Ureter (tissue), 1 donor: ENCODE measurements around the gene SNX9. TPM values are rescaled to one million over a fixed set of nuclear protein-coding genes. Genes with fewer than 3 reads are reported as not detected.
"Not testable (repeated sequence)": the region's sequence is repeated elsewhere in the genome, so short reads cannot be mapped to it uniquely, and the experiment has no call there.

ENCODE experiments used
- DNase-seq: peaks from one replicate; pipeline ENCODE4 v3.0.0-alpha.2; 2020; ENCODE audit warnings: low spot score
- total RNA-seq: library from RNA; stranded (reverse); gene quantifications from one replicate; pipeline ENCODE4 v1.2.4, GENCODE V29; 2023
- donor health status: DM: yes; HTN: yes; CAD: no.

The SNX9 gene
- total RNA-seq, 1 donor from 2014 or later = 45.8 TPM

- no peak for DNase-seq
These were observed 131.4 kb downstream of the SNX9 start for GRCh38 chr6:157954150-157955117.

DNA sequence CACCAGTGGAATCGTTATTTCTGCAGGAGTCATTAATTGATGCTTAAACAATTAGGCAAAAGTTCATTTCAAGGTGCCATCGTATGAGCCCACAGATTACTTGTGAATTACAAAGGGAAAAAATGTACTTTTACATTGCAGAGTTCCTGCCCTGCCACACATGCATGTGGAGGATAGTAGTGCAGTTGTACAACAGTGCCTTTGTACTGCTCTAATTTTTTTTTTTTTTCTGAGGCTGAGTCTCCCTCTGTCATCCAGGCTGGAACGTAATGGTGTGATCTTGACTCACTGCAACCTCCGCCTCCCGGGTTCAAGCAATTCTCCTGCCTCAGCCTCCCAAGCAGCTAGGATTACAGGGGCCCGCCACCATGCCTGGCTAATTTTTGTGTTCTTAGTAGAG lies 132.6 kb downstream of the SNX9 start:
- no peak for DNase-seq

GRCh38 chr6:157956171-157956730 lies 133.2 kb downstream of the SNX9 start:
- DNase-seq = no peak

GRCh38 chr6:157959451-157960227 lies 136.6 kb downstream of the SNX9 start:
- DNase-seq = no peak

- DNase-seq = no peak
These were observed 138.2 kb downstream of the SNX9 start for GRCh38 chr6:157961153-157961831.

- no peak for DNase-seq
These were observed 139.0 kb downstream of the SNX9 start for GRCh38 chr6:157961832-157962575.

GRCh38 chr6:157962601-157963302 lies 139.7 kb downstream of the SNX9 start:
- DNase-seq = no peak

DNA sequence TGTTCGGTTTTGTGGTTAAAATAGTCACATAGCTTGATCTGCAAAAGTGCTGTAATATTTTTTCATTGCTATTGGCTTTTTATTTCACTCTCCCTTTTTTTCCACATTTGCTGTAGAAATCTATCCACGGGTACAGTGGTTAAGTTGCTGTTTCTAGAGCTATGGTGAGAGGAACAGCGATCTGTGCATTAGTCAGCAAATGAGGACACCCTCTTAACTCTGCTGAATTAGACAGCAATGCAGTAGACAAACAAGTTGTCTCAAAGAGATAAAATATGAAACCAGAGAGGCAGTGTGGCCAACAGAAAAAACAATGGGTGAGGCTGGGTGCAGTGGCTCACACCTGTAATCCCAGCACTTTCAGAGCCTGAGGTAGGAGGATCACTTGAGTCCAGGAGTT lies 141.1 kb downstream of the SNX9 start:
- no peak for DNase-seq

GRCh38 chr6:157965387-157965786 lies 142.3 kb downstream of the SNX9 start:
- no peak for DNase-seq

DNA sequence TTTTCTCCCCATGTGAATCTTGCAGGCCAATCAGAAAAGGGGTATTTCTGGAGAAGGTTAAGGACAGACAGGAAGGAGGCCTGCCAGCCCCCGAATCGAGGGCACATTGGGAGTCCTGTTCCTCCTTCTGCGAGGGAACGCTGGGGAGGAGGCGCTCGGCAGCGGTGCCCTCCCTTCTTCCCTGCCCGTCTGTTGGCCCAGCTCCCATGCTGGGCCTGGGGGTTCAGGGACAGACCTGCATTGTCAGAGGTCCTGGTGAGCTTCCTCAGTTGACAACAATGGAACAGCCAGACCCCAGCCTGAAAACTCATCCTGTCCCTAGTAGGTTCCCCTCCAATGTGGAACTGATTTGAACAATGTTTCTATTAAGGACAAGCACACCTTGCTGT lies 143.5 kb downstream of the SNX9 start:
- DNase-seq = no peak

DNA sequence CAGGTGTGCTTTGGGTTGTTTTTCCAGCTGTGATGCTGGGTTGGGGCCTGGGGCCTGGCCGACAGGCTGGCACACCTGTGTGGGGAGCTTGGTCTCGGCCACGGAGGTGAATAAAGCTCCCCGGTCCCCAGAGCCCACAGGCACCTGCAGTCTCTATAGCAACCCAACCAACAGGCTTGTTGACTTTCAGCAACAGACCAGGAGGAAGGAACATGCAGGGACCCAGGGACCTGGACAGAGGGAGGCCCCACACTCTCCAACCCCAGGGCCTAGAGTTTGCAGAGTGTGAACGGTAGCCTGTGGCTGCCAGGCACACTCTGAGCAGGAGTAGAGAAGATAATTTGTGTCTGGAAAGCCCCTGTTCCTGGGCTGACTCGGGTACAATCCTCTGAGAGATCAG lies 144.0 kb downstream of the SNX9 start:
- DNase-seq = no peak

DNA sequence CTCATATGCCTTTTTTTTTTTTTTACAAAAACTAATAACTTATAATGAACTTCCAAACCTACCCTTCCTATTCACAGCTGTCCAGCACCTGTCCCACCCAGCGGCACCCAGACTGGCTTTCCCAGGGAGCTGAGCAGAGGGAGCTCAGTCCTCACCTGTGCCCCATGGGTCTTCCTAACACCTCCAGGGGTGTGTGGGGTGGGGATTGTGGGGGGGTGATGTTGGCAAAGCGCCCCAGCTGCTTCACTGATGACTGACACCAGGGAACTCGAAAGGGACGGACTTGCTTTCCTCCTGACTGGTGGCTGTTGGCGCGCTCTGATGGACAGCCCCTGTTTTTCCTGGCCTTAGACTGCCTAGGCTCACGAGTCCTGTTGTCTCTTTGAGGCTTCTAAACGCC lies 144.4 kb downstream of the SNX9 start:
- DNase-seq = no peak

DNA sequence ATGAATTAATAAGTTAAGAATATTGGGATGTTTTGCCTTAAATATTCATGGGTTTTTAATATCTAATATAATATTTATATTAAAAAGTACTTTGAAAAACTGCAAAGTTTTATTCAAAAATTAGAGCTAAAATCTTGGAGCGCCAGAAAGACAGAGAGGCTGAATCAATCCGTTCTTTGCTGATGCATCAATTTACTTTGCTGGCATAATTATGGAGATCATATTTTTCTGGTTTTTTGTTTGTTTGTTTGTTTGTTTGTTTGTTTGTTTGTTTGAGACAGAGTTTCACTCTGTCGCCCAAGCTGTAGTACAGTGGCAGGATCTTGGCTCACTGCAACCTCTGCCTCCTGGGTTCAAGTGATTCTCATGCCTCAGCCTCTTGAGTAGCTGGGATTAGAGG lies 149.1 kb downstream of the SNX9 start:
- DNase-seq = not testable (repeated sequence)

GRCh38 chr6:157974341-157974894 lies 151.4 kb downstream of the SNX9 start:
- DNase-seq = no peak

GRCh38 chr6:157974967-157975366 lies 151.9 kb downstream of the SNX9 start:
- DNase-seq = no peak

- DNase-seq = no peak
These were observed 152.4 kb downstream of the SNX9 start for GRCh38 chr6:157975456-157975855.

GRCh38 chr6:157976345-157977175 lies 153.5 kb downstream of the SNX9 start:
- DNase-seq = no peak

- DNase-seq = no peak
These were observed 154.2 kb downstream of the SNX9 start for GRCh38 chr6:157977176-157977804.
